PFSK-1 (cell line): ENCODE measurements around the gene SDCCAG8.

Experiments used
- POLR2AphosphoS5 ChIP-seq: IDR thresholded peaks from 2 replicates; pipeline ENCODE4 v1.6.1; 2012; ENCODE audit warnings: low read depth, mild to moderate bottlenecking, control low read depth, low read length, moderate library complexity
- SIN3A ChIP-seq: IDR thresholded peaks from 2 replicates; pipeline ENCODE4 v1.6.1; 2012; ENCODE audit warnings: mild to moderate bottlenecking, low read length, moderate library complexity, borderline replicate concordance; ENCODE audit not compliant: insufficient read depth
- TAF1 ChIP-seq: IDR thresholded peaks from 2 replicates; pipeline ENCODE4 v1.6.1; 2012; ENCODE audit warnings: low read length, control low read depth, borderline replicate concordance; ENCODE audit not compliant: insufficient read depth

- TF ChIP-seq TAF1 (no peak), POLR2AphosphoS5 (no peak), SIN3A (no peak)
Measured at GRCh38 chr1:243267914-243268653, 12.2 kb downstream of the SDCCAG8 start.
